KMS-11 (cell line): ENCODE results near the gene AKAP13.

ENCODE experiments used
- H2AFZ ChIP-seq: fragments of 200-600 bp; sonication (generic); 2 replicates; pipeline ENCODE4 v1.6.1; 2016; ENCODE audit warnings: antibody characterized with exemption, mixed run types, low read depth
- H3K27ac ChIP-seq: fragments of 200-600 bp; sonication (generic); 2 replicates; pipeline ENCODE4 v1.6.1; 2016; ENCODE audit warnings: mild to moderate bottlenecking, mixed run types
- H3K27me3 ChIP-seq: fragments of 200-600 bp; sonication (generic); 2 replicates; pipeline ENCODE4 v1.6.1; 2017; ENCODE audit warnings: mild to moderate bottlenecking, low read depth, mixed run types, moderate library complexity; ENCODE audit not compliant: insufficient read depth
- H3K36me3 ChIP-seq: fragments of 200-600 bp; sonication (generic); 2 replicates; pipeline ENCODE4 v1.6.1; 2017; ENCODE audit warnings: mild to moderate bottlenecking, mixed run types; ENCODE audit not compliant: insufficient read depth
- H3K4me1 ChIP-seq: fragments of 200-600 bp; sonication (generic); 2 replicates; pipeline ENCODE4 v1.6.1; 2016; ENCODE audit warnings: mild to moderate bottlenecking, low read depth, mixed run types; ENCODE audit not compliant: poor library complexity, severe bottlenecking
- H3K4me2 ChIP-seq: fragments of 200-600 bp; sonication (generic); 2 replicates; pipeline ENCODE4 v1.7.0; 2016; ENCODE audit warnings: mild to moderate bottlenecking, mixed run types
- H3K4me3 ChIP-seq: fragments of 200-600 bp; sonication (generic); IDR thresholded peaks from 2 replicates; pipeline ENCODE4 v1.6.1; 2017; ENCODE audit warnings: low read depth, low read length, mixed read lengths; ENCODE audit not compliant: insufficient read depth
- H3K79me2 ChIP-seq: fragments of 200-600 bp; sonication (generic); 2 replicates; pipeline ENCODE4 v1.6.1; 2016; ENCODE audit warnings: low read depth, mixed run types; ENCODE audit not compliant: insufficient read depth
- H3K9ac ChIP-seq: fragments of 200-600 bp; sonication (generic); 2 replicates; pipeline ENCODE4 v1.6.1; 2016; ENCODE audit warnings: mild to moderate bottlenecking, mixed run types
- H4K20me1 ChIP-seq: fragments of 200-600 bp; sonication (generic); 2 replicates; pipeline ENCODE4 v1.6.1; 2016; ENCODE audit warnings: mild to moderate bottlenecking, mixed run types; ENCODE audit not compliant: insufficient read depth
- CTCF ChIP-seq: fragments of 200-600 bp; sonication (generic); conservative IDR thresholded peaks from 2 replicates; pipeline ENCODE4 v1.6.1; 2017; ENCODE audit warnings: low read depth, mild to moderate bottlenecking, antibody characterized with exemption, low read length, moderate library complexity, mixed read lengths

Gene AKAP13

GRCh38 chr15:85503151-85503799, 122.9 kb downstream of the AKAP13 start:
- no peak for TF ChIP-seq CTCF
- Histone ChIP-seq H4K20me1 (no peaks in the 10 kb centered on the region), H2AFZ (no peak overlapping the region), H3K27ac (no peak overlapping the region), H3K4me1 (no peaks in the 10 kb centered on the region), H3K4me3 (no peak overlapping the region), H3K9ac (no peak overlapping the region), H3K36me3 (no peaks in the 10 kb centered on the region), H3K4me2 (no peak overlapping the region), H3K27me3 (no peaks in the 10 kb centered on the region), H3K79me2 (no peaks in the 10 kb centered on the region)

GRCh38 chr15:85504749-85505676, 124.6 kb downstream of the AKAP13 start:
- Histone ChIP-seq H3K9ac (no peak overlapping the region), H3K27me3 (no peaks in the 10 kb centered on the region), H3K36me3 (no peaks in the 10 kb centered on the region), H3K4me3 (no peak overlapping the region), H3K79me2 (no peaks in the 10 kb centered on the region), H2AFZ (no peak overlapping the region), H4K20me1 (no peaks in the 10 kb centered on the region), H3K4me2 (no peak overlapping the region), H3K27ac (no peak overlapping the region), H3K4me1 (no peaks in the 10 kb centered on the region)
- TF ChIP-seq CTCF: peak; percentile 79

- H3K27ac ChIP-seq: no peak overlapping the region
- no peaks in the 10 kb centered on the region for H3K4me1 ChIP-seq
- H3K36me3 ChIP-seq: no peaks in the 10 kb centered on the region
- H2AFZ ChIP-seq: no peak overlapping the region
- no peaks in the 10 kb centered on the region for H3K27me3 ChIP-seq
- no peaks in the 10 kb centered on the region for H4K20me1 ChIP-seq
- no peak overlapping the region for H3K9ac ChIP-seq
- H3K79me2 ChIP-seq: no peaks in the 10 kb centered on the region
- H3K4me2 ChIP-seq: no peak overlapping the region
- H3K4me3 ChIP-seq: no peak overlapping the region
- no peak for TF ChIP-seq CTCF
Observed at GRCh38 chr15:85507114-85507513, 126.7 kb downstream of the AKAP13 start.

- no peak overlapping the region for H3K4me3 ChIP-seq
- no peaks in the 10 kb centered on the region for H4K20me1 ChIP-seq
- no peak overlapping the region for H3K4me2 ChIP-seq
- H3K36me3 ChIP-seq: no peaks in the 10 kb centered on the region
- no peak overlapping the region for H3K9ac ChIP-seq
- H3K4me1 ChIP-seq: no peaks in the 10 kb centered on the region
- H2AFZ ChIP-seq: no peak overlapping the region
- H3K27ac ChIP-seq: no peak overlapping the region
- no peaks in the 10 kb centered on the region for H3K79me2 ChIP-seq
- TF ChIP-seq CTCF: no peak
- no peaks in the 10 kb centered on the region for H3K27me3 ChIP-seq
Observed at GRCh38 chr15:85509973-85510372, 129.6 kb downstream of the AKAP13 start.
